IPS-15b (cell line): Measurements from ENCODE around the gene ATXN7L2.
"Not testable (repeated sequence)": the region's sequence is repeated elsewhere in the genome, so short reads cannot be mapped to it uniquely, and the experiment has no call there.

Experiments used
- H3K27me3 ChIP-seq: one replicate; pipeline ENCODE4 v1.6.1; 2013; ENCODE audit warnings: low read length; ENCODE audit not compliant: control insufficient read depth, insufficient read depth
- H3K36me3 ChIP-seq: one replicate; pipeline ENCODE4 v1.6.1; 2013; ENCODE audit warnings: low read length; ENCODE audit not compliant: control insufficient read depth, insufficient read depth
- H3K4me1 ChIP-seq: one replicate; pipeline ENCODE4 v1.6.1; 2013; ENCODE audit warnings: mild to moderate bottlenecking, low read length; ENCODE audit not compliant: control insufficient read depth, insufficient read depth
- H3K4me3 ChIP-seq: one replicate; pipeline ENCODE4 v1.5.1; 2013; ENCODE audit warnings: low read depth, low read length
- H3K9ac ChIP-seq: one replicate; pipeline ENCODE4 v1.6.1; 2013; ENCODE audit warnings: low read depth, mild to moderate bottlenecking, low read length
- H3K9me3 ChIP-seq: one replicate; pipeline ENCODE4 v1.6.1; 2013; ENCODE audit warnings: mild to moderate bottlenecking, low read length; ENCODE audit not compliant: control insufficient read depth, insufficient read depth

The ATXN7L2 gene

GRCh38 chr1:109466452-109467300 is 17.0 kb upstream of the ATXN7L2 start, which contains the start of gene SYPL2:
TSS of gene SYPL2 (plus strand) at chr1:109466546. CDS start at chr1:109466844, 298 bp downstream.
- H3K4me1 ChIP-seq = peaks cover 14% of the 10 kb centered on the region
- H3K36me3 ChIP-seq = no peaks in the 10 kb centered on the region
- no peak within 1 kb of the TSS for H3K9ac ChIP-seq
- peaks cover 39% of the 10 kb centered on the region for H3K27me3 ChIP-seq
- peak within 1 kb of the TSS; percentile 72 for H3K4me3 ChIP-seq
- no peaks in the 10 kb centered on the region for H3K9me3 ChIP-seq

GRCh38 chr1:109467301-109467777 is 16.4 kb upstream of the ATXN7L2 start:
- Histone ChIP-seq H3K9me3 (no peaks in the 10 kb centered on the region), H3K27me3 (peaks cover 39% of the 10 kb centered on the region), H3K9ac (no peak overlapping the region), H3K4me1 (peaks cover 14% of the 10 kb centered on the region), H3K4me3 (peak overlapping the region; percentile 68), H3K36me3 (no peaks in the 10 kb centered on the region)

- peak overlapping the region; percentile 68 for H3K4me3 ChIP-seq
- peaks cover 14% of the 10 kb centered on the region for H3K4me1 ChIP-seq
- H3K9me3 ChIP-seq = no peaks in the 10 kb centered on the region
- no peak overlapping the region for H3K9ac ChIP-seq
- no peaks in the 10 kb centered on the region for H3K36me3 ChIP-seq
- peaks cover 39% of the 10 kb centered on the region for H3K27me3 ChIP-seq
Measured at GRCh38 chr1:109468061-109468460, 15.6 kb upstream of the ATXN7L2 start.

GRCh38 chr1:109468903-109469302 is 14.8 kb upstream of the ATXN7L2 start:
- no peaks in the 10 kb centered on the region for H3K9me3 ChIP-seq
- H3K36me3 ChIP-seq = no peaks in the 10 kb centered on the region
- peaks cover 14% of the 10 kb centered on the region for H3K4me1 ChIP-seq
- H3K27me3 ChIP-seq = peaks cover 36% of the 10 kb centered on the region
- H3K9ac ChIP-seq = no peak overlapping the region
- no peak overlapping the region for H3K4me3 ChIP-seq

- Histone ChIP-seq H3K4me1 (peaks cover 14% of the 10 kb centered on the region), H3K36me3 (no peaks in the 10 kb centered on the region), H3K27me3 (peaks cover 24% of the 10 kb centered on the region), H3K4me3 (no peak overlapping the region), H3K9me3 (no peaks in the 10 kb centered on the region), H3K9ac (no peak overlapping the region)
Measured at GRCh38 chr1:109470245-109470644, 13.5 kb upstream of the ATXN7L2 start.

- H3K27me3 ChIP-seq = peaks cover 10% of the 10 kb centered on the region
- H3K4me1 ChIP-seq = peaks cover 12% of the 10 kb centered on the region
- H3K36me3 ChIP-seq = no peaks in the 10 kb centered on the region
- H3K9me3 ChIP-seq = no peaks in the 10 kb centered on the region
- H3K4me3 ChIP-seq = no peak overlapping the region
- H3K9ac ChIP-seq = no peak overlapping the region
Measured at GRCh38 chr1:109472779-109473178, 10.9 kb upstream of the ATXN7L2 start.

GRCh38 chr1:109473284-109474057 is 10.2 kb upstream of the ATXN7L2 start:
- not testable (repeated sequence) for H3K4me3 ChIP-seq, H3K9ac ChIP-seq, H3K9me3 ChIP-seq, H3K27me3 ChIP-seq, H3K36me3 ChIP-seq, H3K4me1 ChIP-seq

- Histone ChIP-seq H3K36me3 (no peaks in the 10 kb centered on the region), H3K4me1 (no peaks in the 10 kb centered on the region), H3K9me3 (no peaks in the 10 kb centered on the region), H3K27me3 (no peaks in the 10 kb centered on the region), H3K4me3 (no peak overlapping the region), H3K9ac (no peak overlapping the region)
Measured at GRCh38 chr1:109474697-109475096, 9.0 kb upstream of the ATXN7L2 start.

- Histone ChIP-seq H3K4me3 (no peak overlapping the region), H3K27me3 (no peaks in the 10 kb centered on the region), H3K9me3 (no peaks in the 10 kb centered on the region), H3K9ac (no peak overlapping the region), H3K4me1 (no peaks in the 10 kb centered on the region), H3K36me3 (no peaks in the 10 kb centered on the region)
Measured at GRCh38 chr1:109475261-109475660, 8.4 kb upstream of the ATXN7L2 start.

- H3K9me3 ChIP-seq = no peaks in the 10 kb centered on the region
- H3K27me3 ChIP-seq = no peaks in the 10 kb centered on the region
- H3K4me1 ChIP-seq = no peaks in the 10 kb centered on the region
- H3K4me3 ChIP-seq = no peak overlapping the region
- H3K9ac ChIP-seq = no peak overlapping the region
- H3K36me3 ChIP-seq = no peaks in the 10 kb centered on the region
Measured at GRCh38 chr1:109476825-109477224, 6.9 kb upstream of the ATXN7L2 start.

- Histone ChIP-seq H3K27me3 (peaks cover 2% of the 10 kb centered on the region), H3K9ac (no peak overlapping the region), H3K4me1 (no peaks in the 10 kb centered on the region), H3K36me3 (no peaks in the 10 kb centered on the region), H3K4me3 (no peak overlapping the region), H3K9me3 (no peaks in the 10 kb centered on the region)
Measured at GRCh38 chr1:109477821-109478220, 5.9 kb upstream of the ATXN7L2 start.
